Osteocyte (in vitro differentiated cells): ENCODE data around the gene KLK14. TPM values are rescaled to one million over a fixed set of nuclear protein-coding genes. Genes with fewer than 3 reads are reported as not detected.

Experiments
- DNase-seq: peaks from one replicate; pipeline ENCODE4 v3.0.0; 2021; ENCODE audit warnings: mixed read lengths; ENCODE audit not compliant: unreplicated experiment; ENCODE audit errors: extremely low spot score
- H3K27ac Mint-ChIP-seq: one replicate; pipeline ENCODE4 v1.8.0; 2021; ENCODE audit warnings: mild to moderate bottlenecking, mixed read lengths; ENCODE audit not compliant: unreplicated experiment
- H3K27me3 Mint-ChIP-seq: one replicate; pipeline ENCODE4 v1.8.0; 2021; ENCODE audit warnings: mixed read lengths; ENCODE audit not compliant: unreplicated experiment
- H3K36me3 Mint-ChIP-seq: one replicate; pipeline ENCODE4 v1.8.0; 2021; ENCODE audit warnings: mixed read lengths; ENCODE audit not compliant: unreplicated experiment
- H3K4me1 Mint-ChIP-seq: one replicate; pipeline ENCODE4 v1.8.0; 2021; ENCODE audit warnings: mixed read lengths; ENCODE audit not compliant: unreplicated experiment
- H3K4me3 Mint-ChIP-seq: one replicate; pipeline ENCODE4 v1.8.0; 2021; ENCODE audit warnings: mild to moderate bottlenecking, moderate library complexity, mixed read lengths; ENCODE audit not compliant: unreplicated experiment
- H3K9me3 Mint-ChIP-seq: one replicate; pipeline ENCODE4 v1.8.0; 2021; ENCODE audit warnings: mixed read lengths; ENCODE audit not compliant: unreplicated experiment
- total RNA-seq: library from RNA; stranded (reverse); gene quantifications from 2 replicates; pipeline ENCODE4 v1.2.1, GENCODE V29; 2021
- TF ChIP-seq, protein P1 (sequence below): fragments of 200-600 bp; sonication (generic); IDR thresholded peaks from 2 replicates; pipeline ENCODE4 v1.5.0; 2021; ENCODE audit warnings: antibody characterized with exemption, mild to moderate bottlenecking, moderate library complexity

The KLK14 gene
- total RNA-seq, 1 donor from 2014 or later = not detected

DNA sequence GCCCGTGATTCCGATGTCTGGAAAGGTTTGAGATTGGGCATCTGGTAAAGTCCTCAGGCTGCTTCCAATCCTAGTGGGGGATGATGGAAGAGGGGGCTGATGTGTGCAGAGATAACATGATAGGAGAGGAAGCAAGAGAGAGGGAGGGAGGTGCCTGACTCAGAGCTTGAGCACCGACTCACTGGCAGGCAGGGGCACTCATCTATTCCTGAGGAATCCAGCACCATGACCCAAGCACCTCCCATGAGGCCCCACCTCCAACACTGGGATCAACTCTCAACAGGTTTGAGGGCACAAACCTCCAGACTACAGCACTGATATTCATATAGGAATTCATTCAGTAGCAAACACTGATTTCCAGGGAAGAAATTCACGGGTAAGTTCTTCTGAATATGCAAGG is 36.4 kb upstream of the KLK14 start:
- H3K36me3 Mint-ChIP-seq = no peaks in the 10 kb centered on the region
- H3K4me3 Mint-ChIP-seq = no peak overlapping the region
- DNase-seq = no peak
- no peaks in the 10 kb centered on the region for H3K4me1 Mint-ChIP-seq
- no peak overlapping the region for H3K27ac Mint-ChIP-seq
- no peaks in the 10 kb centered on the region for H3K9me3 Mint-ChIP-seq
- TF ChIP-seq, protein P1, sequence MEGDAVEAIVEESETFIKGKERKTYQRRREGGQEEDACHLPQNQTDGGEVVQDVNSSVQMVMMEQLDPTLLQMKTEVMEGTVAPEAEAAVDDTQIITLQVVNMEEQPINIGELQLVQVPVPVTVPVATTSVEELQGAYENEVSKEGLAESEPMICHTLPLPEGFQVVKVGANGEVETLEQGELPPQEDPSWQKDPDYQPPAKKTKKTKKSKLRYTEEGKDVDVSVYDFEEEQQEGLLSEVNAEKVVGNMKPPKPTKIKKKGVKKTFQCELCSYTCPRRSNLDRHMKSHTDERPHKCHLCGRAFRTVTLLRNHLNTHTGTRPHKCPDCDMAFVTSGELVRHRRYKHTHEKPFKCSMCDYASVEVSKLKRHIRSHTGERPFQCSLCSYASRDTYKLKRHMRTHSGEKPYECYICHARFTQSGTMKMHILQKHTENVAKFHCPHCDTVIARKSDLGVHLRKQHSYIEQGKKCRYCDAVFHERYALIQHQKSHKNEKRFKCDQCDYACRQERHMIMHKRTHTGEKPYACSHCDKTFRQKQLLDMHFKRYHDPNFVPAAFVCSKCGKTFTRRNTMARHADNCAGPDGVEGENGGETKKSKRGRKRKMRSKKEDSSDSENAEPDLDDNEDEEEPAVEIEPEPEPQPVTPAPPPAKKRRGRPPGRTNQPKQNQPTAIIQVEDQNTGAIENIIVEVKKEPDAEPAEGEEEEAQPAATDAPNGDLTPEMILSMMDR = no peak
- H3K27me3 Mint-ChIP-seq = no peaks in the 10 kb centered on the region

DNA sequence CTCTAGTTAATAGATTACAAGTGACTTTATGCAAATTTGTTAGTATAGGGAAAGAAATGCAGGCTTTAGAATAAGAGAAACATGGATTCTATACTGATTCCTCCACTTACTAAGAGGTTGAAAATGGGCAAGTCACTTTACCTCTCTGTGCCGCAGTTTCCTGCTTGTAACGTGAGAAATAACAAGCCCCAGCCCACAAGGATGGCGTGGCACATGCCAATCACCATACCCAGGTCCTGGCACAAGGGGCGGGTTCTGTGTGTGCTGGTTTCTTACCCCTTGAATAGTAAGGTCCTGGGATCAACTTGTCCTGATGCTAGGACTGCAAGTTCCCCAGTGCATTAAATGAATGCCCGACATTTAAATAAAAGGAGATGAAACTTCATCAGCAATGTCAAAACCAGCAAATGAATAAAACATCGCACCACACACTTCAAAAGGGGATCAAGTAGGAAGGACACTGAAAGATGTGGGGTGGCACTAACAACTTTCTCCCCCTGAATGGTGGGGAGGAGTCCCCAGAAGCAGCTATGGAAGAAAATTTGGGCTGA is 34.1 kb upstream of the KLK14 start:
- H3K27me3 Mint-ChIP-seq = no peaks in the 10 kb centered on the region
- no peak overlapping the region for H3K27ac Mint-ChIP-seq
- no peak for DNase-seq
- H3K4me1 Mint-ChIP-seq = no peaks in the 10 kb centered on the region
- no peak overlapping the region for H3K4me3 Mint-ChIP-seq
- TF ChIP-seq, protein P1 = no peak
- no peaks in the 10 kb centered on the region for H3K9me3 Mint-ChIP-seq
- H3K36me3 Mint-ChIP-seq = no peaks in the 10 kb centered on the region

DNA sequence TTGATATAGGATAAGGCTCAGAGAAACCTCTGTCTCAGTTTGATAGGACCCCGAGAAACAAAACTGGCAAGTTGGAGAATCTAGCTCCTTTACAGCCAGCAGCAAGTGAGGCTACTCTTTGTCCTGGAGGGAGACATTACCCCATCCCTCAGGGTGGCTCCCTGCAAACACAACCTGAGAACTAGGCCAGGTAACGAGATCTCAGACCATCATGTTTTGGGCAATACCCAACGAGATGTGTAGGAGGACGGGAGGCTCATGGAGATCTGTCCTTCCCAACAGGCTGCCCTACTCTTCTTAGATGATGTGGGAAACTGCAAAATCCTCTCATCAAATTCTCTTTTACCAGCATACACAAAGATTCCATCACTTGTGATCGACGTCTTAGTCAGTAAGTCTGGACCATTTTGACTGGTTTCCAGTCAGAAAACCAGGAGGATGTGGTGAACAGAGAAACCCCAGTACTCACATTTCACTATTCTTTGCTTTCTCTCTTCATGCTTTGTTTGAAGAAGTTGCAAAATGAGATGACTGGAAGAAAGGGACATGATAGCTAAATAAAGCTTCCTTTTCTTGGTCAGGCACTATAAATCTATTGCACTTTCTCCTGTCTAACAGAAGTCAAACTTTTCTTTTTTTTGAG is 31.5 kb upstream of the KLK14 start:
- H3K27ac Mint-ChIP-seq = no peak overlapping the region
- TF ChIP-seq, protein P1 = no peak
- H3K4me1 Mint-ChIP-seq = no peaks in the 10 kb centered on the region
- H3K36me3 Mint-ChIP-seq = no peaks in the 10 kb centered on the region
- H3K27me3 Mint-ChIP-seq = no peaks in the 10 kb centered on the region
- no peak overlapping the region for H3K4me3 Mint-ChIP-seq
- no peaks in the 10 kb centered on the region for H3K9me3 Mint-ChIP-seq
- DNase-seq = no peak

DNA sequence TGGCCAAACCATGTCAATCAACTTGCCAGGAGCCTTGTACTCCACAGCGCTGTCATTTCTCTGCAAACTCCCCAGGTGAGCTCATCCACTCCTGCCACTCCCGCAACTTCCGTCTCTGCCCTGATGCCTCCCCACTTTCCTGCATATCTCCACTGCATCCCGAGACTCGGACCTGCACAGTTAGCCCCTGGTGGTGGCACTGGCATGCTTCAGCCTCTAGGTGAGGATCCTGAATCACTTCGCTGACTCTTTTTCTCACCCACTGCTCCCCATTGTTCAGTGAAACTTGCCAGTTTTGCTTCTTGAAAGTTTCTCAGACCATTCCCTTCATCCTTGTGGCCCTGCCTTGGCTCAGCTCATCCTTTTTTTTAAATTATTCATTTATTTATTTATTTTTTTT is 28.9 kb upstream of the KLK14 start:
- Mint-ChIP-seq H3K27me3 (no peaks in the 10 kb centered on the region), H3K36me3 (no peaks in the 10 kb centered on the region), H3K9me3 (no peaks in the 10 kb centered on the region), H3K4me1 (peaks cover 16% of the 10 kb centered on the region), H3K27ac (no peak overlapping the region), H3K4me3 (no peak overlapping the region)
- TF ChIP-seq, protein P1 = peak; percentile 13
- no peak for DNase-seq

DNA sequence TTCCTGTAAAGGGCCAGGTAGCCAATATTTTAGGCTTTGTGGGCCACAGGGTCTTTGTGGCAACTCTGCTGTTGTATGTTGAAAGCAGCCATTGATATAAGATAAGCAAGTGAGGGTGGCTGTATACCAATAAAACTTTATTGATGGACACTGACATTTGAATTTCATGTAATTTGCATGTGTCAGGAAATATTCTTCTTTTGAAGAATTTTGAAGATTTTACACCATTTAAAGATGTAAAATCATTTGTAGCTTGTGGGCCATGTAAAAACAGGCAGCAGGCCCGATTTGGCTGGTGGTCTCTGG is 27.9 kb upstream of the KLK14 start:
- Mint-ChIP-seq H3K27ac (no peak overlapping the region), H3K27me3 (no peaks in the 10 kb centered on the region), H3K36me3 (no peaks in the 10 kb centered on the region), H3K4me1 (peaks cover 18% of the 10 kb centered on the region), H3K9me3 (no peaks in the 10 kb centered on the region), H3K4me3 (no peak overlapping the region)
- TF ChIP-seq, protein P1 = no peak
- DNase-seq = no peak
